Osteoblast (primary cell): Measurements from ENCODE around the gene OPCML. TPM values are rescaled to one million over a fixed set of nuclear protein-coding genes. Genes with fewer than 3 reads are reported as not detected.
A peak's percentile ranks its signal among the peaks of the same experiment; 100 is the strongest.

Experiments
- DNase-seq: peaks from one replicate; pipeline ENCODE4 v3.0.0; 2011; ENCODE audit warnings: low spot score, mixed read lengths; ENCODE audit not compliant: insufficient read length; ENCODE audit errors: missing footprints
- H2AFZ ChIP-seq: 2 replicates; pipeline ENCODE4 v1.6.0; 2011; ENCODE audit warnings: mild to moderate bottlenecking, low read length
- H3K27ac ChIP-seq: 2 replicates; pipeline ENCODE4 v1.5.1; 2011; ENCODE audit warnings: mild to moderate bottlenecking, low read depth, low read length, moderate library complexity
- H3K27me3 ChIP-seq: 2 replicates; pipeline ENCODE4 v1.6.0; 2012; ENCODE audit warnings: mild to moderate bottlenecking, control low read depth, inconsistent platforms, low read length, moderate library complexity; ENCODE audit not compliant: insufficient read depth
- H3K36me3 ChIP-seq: 2 replicates; pipeline ENCODE4 v1.5.1; 2011; ENCODE audit warnings: mild to moderate bottlenecking, low read length, control low read depth, moderate library complexity; ENCODE audit not compliant: insufficient read depth
- H3K4me1 ChIP-seq: 2 replicates; pipeline ENCODE4 v1.5.1; 2011; ENCODE audit warnings: mild to moderate bottlenecking, low read length, control low read depth, moderate library complexity; ENCODE audit not compliant: insufficient read depth
- H3K4me2 ChIP-seq: 2 replicates; pipeline ENCODE4 v1.6.0; 2011; ENCODE audit warnings: mild to moderate bottlenecking, low read length; ENCODE audit not compliant: insufficient read depth
- H3K4me3 ChIP-seq: fragments of 200-600 bp; sonication (generic); 3 replicates; pipeline ENCODE4 v1.5.1; 2012; ENCODE audit warnings: mild to moderate bottlenecking, low read length, inconsistent platforms; ENCODE audit not compliant: insufficient read depth
- H3K79me2 ChIP-seq: 2 replicates; pipeline ENCODE4 v1.6.0; 2012; ENCODE audit warnings: mild to moderate bottlenecking, low read length, control low read depth, inconsistent platforms; ENCODE audit not compliant: insufficient read depth
- H3K9me3 ChIP-seq: 2 replicates; pipeline ENCODE4 v1.5.1; 2011; ENCODE audit warnings: low read depth, low read length, control low read depth
- H4K20me1 ChIP-seq: 2 replicates; pipeline ENCODE4 v1.6.0; 2012; ENCODE audit warnings: mild to moderate bottlenecking, low read length, control low read depth; ENCODE audit not compliant: insufficient read depth
- total RNA-seq: library from RNA; depleted of rRNA; stranded (reverse); fragments of >200 nt; gene quantifications from 2 replicates; pipeline ENCODE4 v1.2.3, GENCODE V29; 2012
- TF ChIP-seq, protein P1 (sequence below): IDR thresholded peaks from 2 replicates; pipeline ENCODE4 v1.5.1; 2011; ENCODE audit warnings: mild to moderate bottlenecking, low read depth, low read length, moderate library complexity; ENCODE audit errors: extremely low read depth

Gene OPCML
- total RNA-seq, 1 donor: 0.36 TPM

DNA sequence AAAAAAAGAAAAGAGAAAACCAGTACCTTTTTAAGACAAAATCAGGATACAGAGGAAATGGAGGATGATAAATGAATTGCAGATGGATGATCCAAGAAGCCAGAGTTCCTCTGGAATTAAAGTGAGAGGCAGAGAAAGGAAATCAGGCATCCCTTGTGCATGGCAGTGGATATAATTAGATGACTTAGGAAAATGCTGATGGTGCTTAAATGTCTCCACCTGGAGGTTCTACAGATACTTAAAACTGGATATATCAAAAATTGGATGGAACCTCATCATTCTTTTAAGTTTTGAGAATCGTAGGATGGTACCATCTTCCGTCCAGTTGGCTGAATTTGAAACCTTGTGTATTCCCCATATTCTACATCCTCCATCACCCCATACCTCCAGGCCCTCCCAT lies 1121.9 kb downstream of the OPCML start:
- Histone ChIP-seq H3K36me3 (no peaks in the 10 kb centered on the region), H2AFZ (no peak overlapping the region), H3K4me2 (no peak overlapping the region), H3K4me3 (no peak overlapping the region), H3K27ac (no peak overlapping the region), H3K79me2 (no peaks in the 10 kb centered on the region), H3K4me1 (no peaks in the 10 kb centered on the region), H3K27me3 (peaks cover 11% of the 10 kb centered on the region), H3K9me3 (no peaks in the 10 kb centered on the region), H4K20me1 (no peaks in the 10 kb centered on the region)
- TF ChIP-seq, protein P1, sequence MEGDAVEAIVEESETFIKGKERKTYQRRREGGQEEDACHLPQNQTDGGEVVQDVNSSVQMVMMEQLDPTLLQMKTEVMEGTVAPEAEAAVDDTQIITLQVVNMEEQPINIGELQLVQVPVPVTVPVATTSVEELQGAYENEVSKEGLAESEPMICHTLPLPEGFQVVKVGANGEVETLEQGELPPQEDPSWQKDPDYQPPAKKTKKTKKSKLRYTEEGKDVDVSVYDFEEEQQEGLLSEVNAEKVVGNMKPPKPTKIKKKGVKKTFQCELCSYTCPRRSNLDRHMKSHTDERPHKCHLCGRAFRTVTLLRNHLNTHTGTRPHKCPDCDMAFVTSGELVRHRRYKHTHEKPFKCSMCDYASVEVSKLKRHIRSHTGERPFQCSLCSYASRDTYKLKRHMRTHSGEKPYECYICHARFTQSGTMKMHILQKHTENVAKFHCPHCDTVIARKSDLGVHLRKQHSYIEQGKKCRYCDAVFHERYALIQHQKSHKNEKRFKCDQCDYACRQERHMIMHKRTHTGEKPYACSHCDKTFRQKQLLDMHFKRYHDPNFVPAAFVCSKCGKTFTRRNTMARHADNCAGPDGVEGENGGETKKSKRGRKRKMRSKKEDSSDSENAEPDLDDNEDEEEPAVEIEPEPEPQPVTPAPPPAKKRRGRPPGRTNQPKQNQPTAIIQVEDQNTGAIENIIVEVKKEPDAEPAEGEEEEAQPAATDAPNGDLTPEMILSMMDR: no peak
- DNase-seq: no peak

DNA sequence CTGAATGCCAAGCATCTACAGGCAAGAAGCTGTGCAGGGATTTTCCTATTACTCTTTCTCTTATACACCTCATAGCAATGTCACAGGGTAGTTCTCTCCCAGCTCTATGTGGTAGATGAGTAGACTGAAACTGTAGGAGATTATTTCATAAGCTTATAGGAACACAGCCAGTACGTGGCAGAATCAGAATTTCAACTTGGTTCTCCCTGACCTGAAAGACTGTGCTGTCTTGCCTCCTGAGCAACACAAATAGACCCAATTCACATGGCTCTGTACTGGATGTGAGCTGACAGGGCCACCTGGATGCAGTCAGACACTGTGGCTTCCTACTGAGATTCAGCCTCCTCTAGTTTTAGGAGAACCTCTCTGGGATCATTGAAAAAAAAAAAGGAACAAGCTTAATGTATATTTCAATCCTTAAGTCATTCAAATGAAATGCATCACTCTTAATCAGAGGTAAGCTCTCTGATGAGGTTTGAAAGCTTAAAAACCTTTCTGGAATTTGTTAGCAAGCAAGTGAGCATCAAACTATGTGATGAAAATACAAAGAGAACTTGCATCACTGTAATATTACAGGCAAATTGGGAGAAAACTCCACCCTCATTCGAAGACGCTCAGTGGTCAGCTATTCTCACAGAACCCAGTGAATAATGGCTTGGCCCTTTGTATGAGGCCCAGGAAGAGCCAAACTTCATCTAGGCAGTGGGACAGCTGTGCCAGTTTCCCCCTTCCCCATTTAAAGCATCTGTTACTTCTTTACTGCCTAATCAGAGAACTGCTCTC lies 1122.5 kb downstream of the OPCML start:
- peak; percentile 18 for DNase-seq
- no peak overlapping the region for H2AFZ ChIP-seq
- TF ChIP-seq, protein P1: no peak
- H3K27me3 ChIP-seq: peaks cover 10% of the 10 kb centered on the region
- no peaks in the 10 kb centered on the region for H3K79me2 ChIP-seq
- H3K4me1 ChIP-seq: no peaks in the 10 kb centered on the region
- no peaks in the 10 kb centered on the region for H3K36me3 ChIP-seq
- H4K20me1 ChIP-seq: no peaks in the 10 kb centered on the region
- H3K27ac ChIP-seq: no peak overlapping the region
- no peak overlapping the region for H3K4me3 ChIP-seq
- no peak overlapping the region for H3K4me2 ChIP-seq
- no peaks in the 10 kb centered on the region for H3K9me3 ChIP-seq

DNA sequence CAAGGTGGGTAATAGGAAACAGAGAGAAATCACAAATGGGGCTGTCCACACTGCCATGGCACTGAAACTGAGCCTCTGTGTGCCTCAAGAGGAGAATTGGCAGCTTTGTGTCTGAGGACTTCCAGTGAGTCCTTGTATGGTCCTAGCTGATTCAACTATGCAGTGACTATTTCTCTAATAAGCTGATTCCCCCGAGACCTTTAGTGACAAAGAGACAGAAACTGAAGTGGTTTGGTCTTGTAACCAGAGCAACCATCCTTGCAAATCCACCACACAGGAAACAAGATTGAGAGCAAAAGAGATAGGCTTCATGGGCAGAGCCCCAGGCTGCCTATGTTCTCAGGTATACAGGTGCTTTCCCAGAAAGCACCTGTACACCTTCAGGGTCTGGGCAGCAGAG lies 1123.4 kb downstream of the OPCML start:
- no peaks in the 10 kb centered on the region for H3K9me3 ChIP-seq
- no peak overlapping the region for H3K4me3 ChIP-seq
- no peak overlapping the region for H3K27ac ChIP-seq
- no peaks in the 10 kb centered on the region for H3K4me1 ChIP-seq
- H4K20me1 ChIP-seq: no peaks in the 10 kb centered on the region
- no peaks in the 10 kb centered on the region for H3K79me2 ChIP-seq
- TF ChIP-seq, protein P1: no peak
- H2AFZ ChIP-seq: no peak overlapping the region
- no peaks in the 10 kb centered on the region for H3K36me3 ChIP-seq
- DNase-seq: no peak
- no peak overlapping the region for H3K4me2 ChIP-seq
- peaks cover 11% of the 10 kb centered on the region for H3K27me3 ChIP-seq

DNA sequence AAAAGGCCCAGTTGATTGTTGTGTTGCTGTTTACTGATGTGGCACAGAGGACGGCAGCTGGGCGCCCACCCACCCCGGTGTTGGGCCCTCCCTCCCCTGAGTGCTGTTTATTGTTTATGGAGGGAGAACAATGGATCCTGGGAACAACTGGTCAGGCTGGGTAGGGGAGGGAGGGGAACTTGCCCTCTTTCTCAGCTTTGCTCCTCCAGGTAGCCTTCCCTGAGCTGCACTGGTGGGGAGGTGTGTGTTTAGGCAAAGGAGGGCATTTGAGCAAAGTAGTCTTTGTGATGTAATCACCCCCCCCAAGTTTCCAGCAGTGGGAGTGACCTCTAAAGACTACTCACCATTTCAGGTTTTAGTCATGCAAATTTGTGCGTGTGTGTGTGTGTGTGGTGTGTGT lies 1126.6 kb downstream of the OPCML start:
- H3K79me2 ChIP-seq: no peaks in the 10 kb centered on the region
- TF ChIP-seq, protein P1: no peak
- H3K4me2 ChIP-seq: no peak overlapping the region
- H3K36me3 ChIP-seq: no peaks in the 10 kb centered on the region
- no peaks in the 10 kb centered on the region for H4K20me1 ChIP-seq
- DNase-seq: no peak
- no peak overlapping the region for H3K4me3 ChIP-seq
- no peak overlapping the region for H3K27ac ChIP-seq
- H3K4me1 ChIP-seq: peaks cover 2% of the 10 kb centered on the region
- H3K27me3 ChIP-seq: peaks cover 17% of the 10 kb centered on the region
- H3K9me3 ChIP-seq: no peaks in the 10 kb centered on the region
- H2AFZ ChIP-seq: no peak overlapping the region
